Raji (cell line): Measurements from ENCODE around the gene SLC7A14.

Experiments
- POLR2A ChIP-seq: IDR thresholded peaks from 2 replicates; pipeline ENCODE4 v1.6.1; 2011; ENCODE audit warnings: low read depth, low read length, control low read depth; ENCODE audit not compliant: insufficient read depth

The SLC7A14 gene

GRCh38 chr3:170421111-170421641 is 164.7 kb downstream of the SLC7A14 start:
- TF ChIP-seq POLR2A, result no peak

- no peak for TF ChIP-seq POLR2A
These were observed 165.5 kb downstream of the SLC7A14 start for GRCh38 chr3:170420307-170420821.

GRCh38 chr3:170419557-170420087 is 166.3 kb downstream of the SLC7A14 start:
- no peak for TF ChIP-seq POLR2A

DNA sequence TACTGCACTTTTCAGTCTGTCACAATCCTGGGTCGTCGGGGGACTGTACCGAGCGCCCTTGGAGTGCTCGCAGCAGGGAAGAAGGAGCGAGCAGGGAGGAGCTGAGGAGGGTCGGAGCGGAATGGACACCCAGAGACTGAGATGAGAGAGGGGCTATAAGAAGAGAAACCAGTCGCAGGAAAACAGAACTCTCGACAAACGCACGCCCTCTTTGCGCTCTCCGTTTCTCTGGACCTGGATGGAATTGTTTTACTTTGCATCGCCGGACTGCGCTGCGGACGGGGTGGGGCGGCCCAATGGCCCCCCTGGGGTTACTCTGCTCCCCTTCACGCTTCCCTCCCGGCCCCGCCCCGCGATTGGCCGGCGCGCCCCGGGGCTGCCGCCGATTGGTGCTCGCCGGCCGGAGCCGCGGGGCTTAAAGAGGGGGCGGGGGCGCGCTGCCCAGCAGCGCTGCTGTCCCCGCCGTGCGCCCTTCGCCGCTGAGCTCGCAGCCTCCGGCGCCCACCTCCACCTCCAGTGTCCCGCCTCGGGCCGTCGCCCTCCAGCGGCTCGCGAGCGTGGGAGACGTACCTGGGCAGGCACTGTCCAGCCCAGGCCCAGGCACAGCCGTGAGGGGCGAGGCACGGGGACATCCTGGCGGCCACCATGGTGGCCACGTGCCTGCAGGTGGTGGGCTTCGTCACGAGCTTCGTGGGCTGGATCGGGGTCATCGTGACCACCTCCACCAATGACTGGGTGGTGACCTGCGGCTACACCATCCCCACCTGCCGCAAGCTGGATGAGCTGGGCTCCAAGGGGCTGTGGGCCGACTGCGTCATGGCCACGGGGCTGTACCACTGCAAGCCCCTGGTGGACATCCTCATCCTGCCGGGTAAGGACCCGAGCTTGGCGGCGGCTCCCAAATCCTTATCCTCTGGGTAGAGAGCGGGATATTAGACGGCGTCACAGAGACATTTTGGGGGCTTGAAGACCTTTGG is 167.2 kb downstream of the SLC7A14 start, which contains the start of gene CLDN11:
Gene CLDN11, plus strand, starts transcription at position 447 of the 977 bp plus-strand sequence. Its CDS starts 199 bp downstream, at position 646.
- TF ChIP-seq POLR2A, result no peak

DNA sequence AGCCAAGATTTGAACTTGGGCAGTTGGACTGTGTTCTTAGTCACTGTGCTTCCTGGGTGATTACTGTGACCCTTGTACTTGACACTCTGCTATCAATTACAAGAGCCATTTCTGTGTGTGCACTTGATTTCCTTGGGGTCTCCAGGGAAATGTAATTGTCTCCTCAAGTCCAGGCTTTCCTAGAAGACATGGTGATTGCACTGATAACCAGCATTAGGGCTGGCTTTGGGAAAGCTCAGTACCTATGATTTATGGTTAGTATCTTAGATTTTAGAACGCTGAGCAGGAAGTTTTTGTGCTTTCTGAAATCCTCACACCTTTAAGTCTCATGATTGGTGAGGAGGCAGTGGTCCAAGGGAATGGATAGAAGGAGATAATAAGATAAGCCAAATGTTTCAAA is 168.8 kb downstream of the SLC7A14 start:
- no peak for TF ChIP-seq POLR2A

- no peak for TF ChIP-seq POLR2A
These were observed 171.6 kb downstream of the SLC7A14 start for GRCh38 chr3:170414202-170414663.

- TF ChIP-seq POLR2A, result no peak
These were observed 172.6 kb downstream of the SLC7A14 start for GRCh38 chr3:170413291-170413690.

GRCh38 chr3:170410428-170411029 is 175.3 kb downstream of the SLC7A14 start:
- no peak for TF ChIP-seq POLR2A
